OCI-LY1 (cell line): ENCODE measurements around the gene BCAN.

ENCODE experiments used
- CTCF ChIP-seq: fragments of 200-600 bp; sonication (generic), shearing (Covaris generic); IDR thresholded peaks from 2 replicates; pipeline ENCODE4 v1.5.1; 2017; ENCODE audit warnings: mild to moderate bottlenecking, antibody characterized with exemption, low read length, moderate library complexity, mixed read lengths
- EZH2 ChIP-seq: fragments of 200-600 bp; sonication (generic), shearing (Covaris generic); IDR thresholded peaks from 2 replicates; pipeline ENCODE4 v1.8.0; 2017; ENCODE audit warnings: borderline replicate concordance, mixed run types, mild to moderate bottlenecking, antibody characterized with exemption, low read length, moderate library complexity, mixed read lengths

GRCh38 chr1:156662800-156663055 lies 20.8 kb downstream of the BCAN start:
- TF ChIP-seq CTCF, result no peak
- TF ChIP-seq EZH2, result no peak
